Caco-2 (cell line): ENCODE measurements around the gene SAFB2. TPM values are rescaled to one million over a fixed set of nuclear protein-coding genes. Genes with fewer than 3 reads are reported as not detected.

Experiments
- BruUV-seq: library from RNA; stranded (reverse); fragments of 400-500 nt; replicated peaks from 2 replicates; lab custom pipeline; 2021; lab: Mats Ljungman, UMichigan
- CTCF ChIA-PET: fragments of 300-600 bp; sonication (Branson Sonifier 250); formaldehyde crosslinking; loops from one replicate; lab custom pipeline; 2022; ENCODE audit warnings: antibody characterized with exemption; lab: Charles Lee
- POLR2A ChIA-PET: fragments of 300-600 bp; sonication (Branson Sonifier 250); formaldehyde crosslinking; loops from one replicate; lab custom pipeline; 2022; ENCODE audit warnings: antibody characterized with exemption; lab: Charles Lee
- DNase-seq, 2 experiments: peaks; one replicate each; pipeline versions ENCODE4 v3.0.0 to v3.0.0-alpha.2; 2020 to 2022
- H3K27me3 ChIP-seq: replicated peaks from 2 replicates; pipeline ENCODE4 v1.6.0; 2011; ENCODE audit warnings: low read length; ENCODE audit not compliant: control insufficient read depth, insufficient read depth
- H3K36me3 ChIP-seq: 2 replicates; pipeline ENCODE4 v1.5.1; 2011; ENCODE audit warnings: low read length; ENCODE audit not compliant: control insufficient read depth, insufficient read depth
- H3K4me1 ChIP-seq: fragments of 250-450 bp; sonication (Bioruptor Pico); 2 replicates; pipeline ENCODE4 v1.5.1; 2020; ENCODE audit warnings: mild to moderate bottlenecking
- H3K4me3 ChIP-seq: 2 replicates; pipeline ENCODE4 v1.5.1; 2011; ENCODE audit warnings: low read depth, mild to moderate bottlenecking, control low read depth, low read length
- H3K9me3 ChIP-seq: fragments of 250-450 bp; sonication (Bioruptor Pico); 2 replicates; pipeline ENCODE4 v1.5.1; 2020; ENCODE audit warnings: mild to moderate bottlenecking, moderate library complexity
- H3K27ac Mint-ChIP-seq: one replicate; pipeline ENCODE4 v1.8.0; 2022; ENCODE audit warnings: mixed read lengths; ENCODE audit not compliant: unreplicated experiment
- H3K27me3 Mint-ChIP-seq: one replicate; pipeline ENCODE4 v1.8.0; 2022; ENCODE audit warnings: mixed read lengths; ENCODE audit not compliant: insufficient read depth, unreplicated experiment
- H3K36me3 Mint-ChIP-seq: one replicate; pipeline ENCODE4 v1.8.0; 2022; ENCODE audit warnings: mild to moderate bottlenecking, mixed read lengths; ENCODE audit not compliant: insufficient read depth, unreplicated experiment
- H3K4me1 Mint-ChIP-seq: one replicate; pipeline ENCODE4 v1.8.0; 2022; ENCODE audit warnings: low read depth, mixed read lengths; ENCODE audit not compliant: unreplicated experiment
- H3K4me3 Mint-ChIP-seq: one replicate; pipeline ENCODE4 v1.8.0; 2022; ENCODE audit warnings: mild to moderate bottlenecking, moderate library complexity, mixed read lengths; ENCODE audit not compliant: unreplicated experiment
- H3K9me3 Mint-ChIP-seq: one replicate; pipeline ENCODE4 v1.8.0; 2022; ENCODE audit warnings: mixed read lengths; ENCODE audit not compliant: unreplicated experiment
- intact Hi-C: fragments of 100-400 bp; cut with micrococcal nuclease; formaldehyde crosslinking; loops from one replicate; pipeline ENCODE4 v1.10.0; 2022; ENCODE audit not compliant: unreplicated experiment
- total RNA-seq: library from RNA; stranded (reverse); gene quantifications from 2 replicates; pipeline ENCODE4 v1.2.3, GENCODE V29; 2022
- TF ChIP-seq, protein P1 (sequence below), 2 experiments: fragments of 200-600 bp in 1 of 2; IDR thresholded peaks; 1 replicate in 1 of 2; 2 replicates in 1 of 2; pipeline versions ENCODE4 v1.5.1 to v1.8.0; 2011 to 2022; ENCODE audit warnings: antibody characterized with exemption in 1 of 2, control low read depth in 1 of 2, inconsistent platforms in 1 of 2, low read depth in 1 of 2, low read length in 1 of 2, mild to moderate bottlenecking in 1 of 2, moderate library complexity in 1 of 2; ENCODE audit not compliant: insufficient read depth in 1 of 2, severe bottlenecking in 1 of 2, unreplicated experiment in 1 of 2

Gene SAFB2
- total RNA-seq, 1 experiment from 2014 or later, result 81.3 TPM

- Histone ChIP-seq H3K27me3 (no peaks in the 10 kb centered on the region), H3K36me3 (peaks cover 4% of the 10 kb centered on the region), H3K9me3 (no peaks in the 10 kb centered on the region), H3K4me1 (peaks cover 4% of the 10 kb centered on the region; the same call in 1 of the 2 replicates), H3K4me3 (no peak overlapping the region)
- Mint-ChIP-seq H3K4me3 (no peak overlapping the region), H3K9me3 (no peaks in the 10 kb centered on the region), H3K27ac (no peak overlapping the region), H3K4me1 (peaks cover 8% of the 10 kb centered on the region), H3K27me3 (no peaks in the 10 kb centered on the region), H3K36me3 (peaks cover 96% of the 10 kb centered on the region)
- ChIA-PET POLR2A (no interaction called here), CTCF (interaction anchor here (0.6 kb wide), 1 partner anchor 458 kb away, joined by 3 read pairs; no protein-coding TSS in a partner anchor)
- TF ChIP-seq, protein P1, sequence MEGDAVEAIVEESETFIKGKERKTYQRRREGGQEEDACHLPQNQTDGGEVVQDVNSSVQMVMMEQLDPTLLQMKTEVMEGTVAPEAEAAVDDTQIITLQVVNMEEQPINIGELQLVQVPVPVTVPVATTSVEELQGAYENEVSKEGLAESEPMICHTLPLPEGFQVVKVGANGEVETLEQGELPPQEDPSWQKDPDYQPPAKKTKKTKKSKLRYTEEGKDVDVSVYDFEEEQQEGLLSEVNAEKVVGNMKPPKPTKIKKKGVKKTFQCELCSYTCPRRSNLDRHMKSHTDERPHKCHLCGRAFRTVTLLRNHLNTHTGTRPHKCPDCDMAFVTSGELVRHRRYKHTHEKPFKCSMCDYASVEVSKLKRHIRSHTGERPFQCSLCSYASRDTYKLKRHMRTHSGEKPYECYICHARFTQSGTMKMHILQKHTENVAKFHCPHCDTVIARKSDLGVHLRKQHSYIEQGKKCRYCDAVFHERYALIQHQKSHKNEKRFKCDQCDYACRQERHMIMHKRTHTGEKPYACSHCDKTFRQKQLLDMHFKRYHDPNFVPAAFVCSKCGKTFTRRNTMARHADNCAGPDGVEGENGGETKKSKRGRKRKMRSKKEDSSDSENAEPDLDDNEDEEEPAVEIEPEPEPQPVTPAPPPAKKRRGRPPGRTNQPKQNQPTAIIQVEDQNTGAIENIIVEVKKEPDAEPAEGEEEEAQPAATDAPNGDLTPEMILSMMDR (IDR thresholded peaks at IDR 0.05; ENCODE audit: insufficient read depth in 1 of 2, low read depth in 1 of 2, low read length in 1 of 2, severe bottlenecking in 1 of 2, unreplicated experiment in 1 of 2), result no peak
- intact Hi-C loops, result no loop called here
- DNase-seq, result no peak
- no TSS peak for BruUV-seq
These were observed 41.9 kb upstream of the SAFB2 start for GRCh38 chr19:5664515-5664914.

- DNase-seq, result no peak
- peaks cover 96% of the 10 kb centered on the region for H3K36me3 Mint-ChIP-seq
- BruUV-seq, result no TSS peak
- peaks cover 4% of the 10 kb centered on the region for H3K36me3 ChIP-seq
- H3K27me3 Mint-ChIP-seq, result no peaks in the 10 kb centered on the region
- no peaks in the 10 kb centered on the region for H3K9me3 ChIP-seq
- H3K4me1 ChIP-seq, result peaks cover 4% of the 10 kb centered on the region; the same call in 1 of the 2 replicates
- H3K4me3 Mint-ChIP-seq, result no peak overlapping the region
- TF ChIP-seq, protein P1 (IDR thresholded peaks at IDR 0.05; ENCODE audit: insufficient read depth in 1 of 2, low read depth in 1 of 2, low read length in 1 of 2, severe bottlenecking in 1 of 2, unreplicated experiment in 1 of 2), result no peak
- ChIA-PET POLR2A (no interaction called here), CTCF (no interaction called here)
- H3K4me1 Mint-ChIP-seq, result peaks cover 8% of the 10 kb centered on the region
- no peaks in the 10 kb centered on the region for H3K27me3 ChIP-seq
- no peak overlapping the region for H3K27ac Mint-ChIP-seq
- no peaks in the 10 kb centered on the region for H3K9me3 Mint-ChIP-seq
- no peak overlapping the region for H3K4me3 ChIP-seq
- intact Hi-C loops, result no loop called here
These were observed 41.3 kb upstream of the SAFB2 start for GRCh38 chr19:5663904-5664303.

- Mint-ChIP-seq H3K36me3 (peaks cover 98% of the 10 kb centered on the region), H3K27ac (no peak overlapping the region), H3K4me3 (no peak overlapping the region), H3K27me3 (no peaks in the 10 kb centered on the region), H3K4me1 (no peaks in the 10 kb centered on the region), H3K9me3 (no peaks in the 10 kb centered on the region)
- no peaks in the 10 kb centered on the region for H3K27me3 ChIP-seq
- no peaks in the 10 kb centered on the region for H3K9me3 ChIP-seq
- ChIA-PET POLR2A (no interaction called here), CTCF (no interaction called here)
- no peak overlapping the region for H3K4me3 ChIP-seq
- intact Hi-C loops, result no loop called here
- TF ChIP-seq, protein P1 (IDR thresholded peaks at IDR 0.05; ENCODE audit: insufficient read depth in 1 of 2, low read depth in 1 of 2, low read length in 1 of 2, severe bottlenecking in 1 of 2, unreplicated experiment in 1 of 2), result no peak
- H3K4me1 ChIP-seq, result no peaks in the 10 kb centered on the region
- DNase-seq, result no peak
- BruUV-seq, result no TSS peak
- peaks cover 4% of the 10 kb centered on the region for H3K36me3 ChIP-seq
These were observed 38.9 kb upstream of the SAFB2 start for GRCh38 chr19:5661483-5661882.
